ENCODE measurements around the gene ZNF516. TPM values are rescaled to one million over a fixed set of nuclear protein-coding genes. Genes with fewer than 3 reads are reported as not detected.

ZNF516 gene
- total RNA-seq, 1 donor from 2014 or later, result 12.3 TPM

GRCh38 chr18:76398295-76398694, 96.7 kb downstream of the ZNF516 start:
- intact Hi-C loops (cut with DNase I), result loop anchor here (2.0 kb wide), 2 partner anchors 223 to 289 kb away; no protein-coding TSS in a partner anchor
- DNase-seq (ENCODE audit: missing footprints), result no peak
- ATAC-seq, result no peak

GRCh38 chr18:76397631-76398030, 97.4 kb downstream of the ZNF516 start:
- intact Hi-C loops (cut with DNase I), result loop anchor here (2.0 kb wide), 2 partner anchors 223 to 289 kb away; no protein-coding TSS in a partner anchor
- no peak for DNase-seq (ENCODE audit: missing footprints)
- no peak for ATAC-seq

- DNase-seq (ENCODE audit: missing footprints) (no peak), ATAC-seq (no peak)
- intact Hi-C loops (cut with DNase I), result no loop called here
Observed at GRCh38 chr18:76396792-76397191, 98.2 kb downstream of the ZNF516 start.

GRCh38 chr18:76395609-76396008, 99.4 kb downstream of the ZNF516 start:
- ATAC-seq (no peak), DNase-seq (ENCODE audit: missing footprints) (no peak)
- intact Hi-C loops (cut with DNase I), result no loop called here

GRCh38 chr18:76394780-76395476, 100.1 kb downstream of the ZNF516 start:
- no peak for ATAC-seq
- intact Hi-C loops (cut with DNase I), result no loop called here
- DNase-seq (ENCODE audit: missing footprints), result no peak

GRCh38 chr18:76392349-76392748, 102.7 kb downstream of the ZNF516 start:
- intact Hi-C loops (cut with DNase I), result no loop called here
- ATAC-seq, result no peak

GRCh38 chr18:76391746-76392145, 103.3 kb downstream of the ZNF516 start:
- ATAC-seq (no peak), DNase-seq (ENCODE audit: missing footprints) (no peak)
- intact Hi-C loops (cut with DNase I), result no loop called here

More at GRCh38 chr18:76392349-76392748, 102.7 kb downstream of the ZNF516 start:
- no peak for DNase-seq (ENCODE audit: missing footprints)

GRCh38 chr18:76391038-76391437, 104.0 kb downstream of the ZNF516 start:
- ATAC-seq, result no peak
- intact Hi-C loops (cut with DNase I), result no loop called here
- DNase-seq (ENCODE audit: missing footprints), result no peak

GRCh38 chr18:76390452-76391035, 104.5 kb downstream of the ZNF516 start:
- intact Hi-C loops (cut with DNase I), result no loop called here
- ATAC-seq, result peak; percentile 51

GRCh38 chr18:76389716-76390115, 105.3 kb downstream of the ZNF516 start:
- DNase-seq (ENCODE audit: missing footprints), result no peak
- intact Hi-C loops (cut with DNase I), result no loop called here
- no peak for ATAC-seq

More at GRCh38 chr18:76390452-76391035, 104.5 kb downstream of the ZNF516 start:
- DNase-seq (ENCODE audit: missing footprints), result no peak

GRCh38 chr18:76388891-76389423, 106.1 kb downstream of the ZNF516 start:
- DNase-seq (ENCODE audit: missing footprints) (no peak), ATAC-seq (no peak)
- intact Hi-C loops (cut with DNase I), result no loop called here

- intact Hi-C loops (cut with DNase I), result no loop called here
Observed at GRCh38 chr18:76388261-76388660, 106.8 kb downstream of the ZNF516 start.

GRCh38 chr18:76387608-76388007, 107.4 kb downstream of the ZNF516 start:
- DNase-seq (ENCODE audit: missing footprints) (no peak), ATAC-seq (no peak)
- intact Hi-C loops (cut with DNase I), result no loop called here

More at GRCh38 chr18:76388261-76388660, 106.8 kb downstream of the ZNF516 start:
- DNase-seq (ENCODE audit: missing footprints) (no peak), ATAC-seq (no peak)

- intact Hi-C loops (cut with DNase I), result no loop called here
- DNase-seq (ENCODE audit: missing footprints) (no peak), ATAC-seq (no peak)
Observed at GRCh38 chr18:76386886-76387285, 108.2 kb downstream of the ZNF516 start.

- intact Hi-C loops (cut with DNase I), result no loop called here
- DNase-seq (ENCODE audit: missing footprints) (no peak), ATAC-seq (no peak)
Observed at GRCh38 chr18:76386071-76386470, 109.0 kb downstream of the ZNF516 start.

- ATAC-seq, result no peak
- intact Hi-C loops (cut with DNase I), result no loop called here
Observed at GRCh38 chr18:76385681-76385975, 109.4 kb downstream of the ZNF516 start.

GRCh38 chr18:76384861-76385680, 110.0 kb downstream of the ZNF516 start:
- ATAC-seq, result no peak
- DNase-seq (ENCODE audit: missing footprints), result no peak
- intact Hi-C loops (cut with DNase I), result no loop called here

More at GRCh38 chr18:76385681-76385975, 109.4 kb downstream of the ZNF516 start:
- no peak for DNase-seq (ENCODE audit: missing footprints)

GRCh38 chr18:76384114-76384790, 110.8 kb downstream of the ZNF516 start:
- ATAC-seq, result no peak
- DNase-seq (ENCODE audit: missing footprints), result no peak
- intact Hi-C loops (cut with DNase I), result no loop called here

- DNase-seq (ENCODE audit: missing footprints) (no peak), ATAC-seq (no peak)
Observed at GRCh38 chr18:76383636-76384035, 111.4 kb downstream of the ZNF516 start.

More at GRCh38 chr18:76383636-76384035, 111.4 kb downstream of the ZNF516 start:
- intact Hi-C loops (cut with DNase I), result no loop called here
